IPS-18a (cell line): ENCODE data around the gene TLR2.

ENCODE experiments used
- H3K27ac ChIP-seq: one replicate; pipeline ENCODE4 v1.5.1; 2013; ENCODE audit warnings: low read length
- H3K27me3 ChIP-seq: one replicate; pipeline ENCODE4 v1.6.1; 2013; ENCODE audit warnings: mild to moderate bottlenecking, low read length; ENCODE audit not compliant: control insufficient read depth, insufficient read depth
- H3K36me3 ChIP-seq: one replicate; pipeline ENCODE4 v1.6.1; 2013; ENCODE audit warnings: low read depth, low read length; ENCODE audit not compliant: control insufficient read depth
- H3K4me1 ChIP-seq: one replicate; pipeline ENCODE4 v1.6.1; 2013; ENCODE audit warnings: low read depth, low read length; ENCODE audit not compliant: control insufficient read depth
- H3K4me3 ChIP-seq: one replicate; pipeline ENCODE4 v1.5.1; 2013; ENCODE audit warnings: low read length
- H3K9ac ChIP-seq: one replicate; pipeline ENCODE4 v1.6.1; 2013; ENCODE audit warnings: mild to moderate bottlenecking, low read length, moderate library complexity
- H3K9me3 ChIP-seq: one replicate; pipeline ENCODE4 v1.6.1; 2013; ENCODE audit warnings: low read depth, low read length; ENCODE audit not compliant: control insufficient read depth

The TLR2 gene

DNA sequence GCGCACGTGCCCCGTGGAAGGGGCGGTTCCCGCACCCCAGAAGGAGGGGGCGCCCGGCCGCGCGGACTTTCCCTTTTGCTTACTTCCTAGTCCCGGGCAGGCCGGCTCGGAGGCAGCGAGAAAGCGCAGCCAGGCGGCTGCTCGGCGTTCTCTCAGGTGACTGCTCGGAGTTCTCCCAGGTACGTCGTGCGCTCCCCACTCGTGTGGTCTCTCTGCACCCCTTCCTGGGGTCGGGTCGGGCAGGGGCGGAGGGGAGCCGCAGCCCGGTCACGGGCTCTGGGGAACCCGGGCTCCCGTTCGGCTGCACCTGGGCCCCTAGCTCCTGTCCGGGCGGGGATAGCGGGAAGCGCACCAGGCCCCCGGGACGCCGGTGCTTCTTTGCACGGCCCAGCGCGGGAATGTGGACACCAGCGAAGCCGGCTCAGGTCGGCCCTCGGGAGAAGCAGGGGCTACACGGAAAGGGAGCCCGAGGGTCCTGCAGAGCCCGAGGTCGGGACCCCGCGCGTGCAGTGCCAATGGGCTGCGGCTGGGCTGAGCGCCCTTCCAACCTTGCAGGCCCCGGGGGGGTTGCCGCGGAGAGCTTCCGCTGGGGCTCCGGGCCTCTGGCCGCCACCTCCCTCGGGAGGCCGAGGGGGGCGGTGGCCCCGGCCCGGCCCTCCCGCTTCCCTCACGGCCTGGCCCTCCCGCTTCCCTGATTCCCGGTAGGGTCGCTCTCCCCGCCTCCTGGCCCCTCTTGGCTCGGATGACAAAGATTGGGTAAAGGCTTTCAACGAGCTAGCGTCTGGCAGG is at the start of gene TLR2:
TSS of gene TLR2 (plus strand) at position 99 of the 789 bp plus-strand sequence. CDS start 18,628 bp downstream, outside the sequence.
- Histone ChIP-seq H3K9ac (no peak within 1 kb of the TSS), H3K9me3 (peaks cover 16% of the 10 kb centered on the region), H3K4me3 (peak within 1 kb of the TSS; percentile 66), H3K36me3 (no peaks in the 10 kb centered on the region), H3K27ac (no peak within 1 kb of the TSS), H3K27me3 (peaks cover 50% of the 10 kb centered on the region), H3K4me1 (no peaks in the 10 kb centered on the region)

GRCh38 chr4:153634738-153635353 is 49.2 kb upstream of the TLR2 start:
- Histone ChIP-seq H3K9me3 (no peaks in the 10 kb centered on the region), H3K27me3 (no peaks in the 10 kb centered on the region), H3K4me1 (no peaks in the 10 kb centered on the region), H3K4me3 (no peak overlapping the region), H3K36me3 (peaks cover 32% of the 10 kb centered on the region), H3K27ac (no peak overlapping the region), H3K9ac (no peak overlapping the region)

- H3K9ac ChIP-seq, result no peak overlapping the region
- H3K27me3 ChIP-seq, result no peaks in the 10 kb centered on the region
- H3K36me3 ChIP-seq, result peaks cover 25% of the 10 kb centered on the region
- no peaks in the 10 kb centered on the region for H3K9me3 ChIP-seq
- H3K27ac ChIP-seq, result no peak overlapping the region
- H3K4me3 ChIP-seq, result no peak overlapping the region
- H3K4me1 ChIP-seq, result no peaks in the 10 kb centered on the region
Measured at GRCh38 chr4:153635846-153636245, 48.2 kb upstream of the TLR2 start.

GRCh38 chr4:153637201-153637600 is 46.9 kb upstream of the TLR2 start:
- Histone ChIP-seq H3K36me3 (peaks cover 25% of the 10 kb centered on the region), H3K27ac (no peak overlapping the region), H3K4me1 (no peaks in the 10 kb centered on the region)

GRCh38 chr4:153638011-153638410 is 46.1 kb upstream of the TLR2 start:
- H3K9ac ChIP-seq, result no peak overlapping the region
- H3K4me1 ChIP-seq, result no peaks in the 10 kb centered on the region
- H3K36me3 ChIP-seq, result peaks cover 25% of the 10 kb centered on the region
- H3K4me3 ChIP-seq, result no peak overlapping the region
- no peaks in the 10 kb centered on the region for H3K9me3 ChIP-seq
- no peak overlapping the region for H3K27ac ChIP-seq
- no peaks in the 10 kb centered on the region for H3K27me3 ChIP-seq

More at GRCh38 chr4:153637201-153637600, 46.9 kb upstream of the TLR2 start:
- no peaks in the 10 kb centered on the region for H3K9me3 ChIP-seq
- no peak overlapping the region for H3K4me3 ChIP-seq
- no peaks in the 10 kb centered on the region for H3K27me3 ChIP-seq
- H3K9ac ChIP-seq, result no peak overlapping the region

GRCh38 chr4:153638999-153639398 is 45.1 kb upstream of the TLR2 start:
- peaks cover 24% of the 10 kb centered on the region for H3K36me3 ChIP-seq
- H3K9me3 ChIP-seq, result no peaks in the 10 kb centered on the region
- H3K27ac ChIP-seq, result no peak overlapping the region
- no peak overlapping the region for H3K9ac ChIP-seq
- H3K27me3 ChIP-seq, result no peaks in the 10 kb centered on the region
- H3K4me1 ChIP-seq, result no peaks in the 10 kb centered on the region
- no peak overlapping the region for H3K4me3 ChIP-seq

DNA sequence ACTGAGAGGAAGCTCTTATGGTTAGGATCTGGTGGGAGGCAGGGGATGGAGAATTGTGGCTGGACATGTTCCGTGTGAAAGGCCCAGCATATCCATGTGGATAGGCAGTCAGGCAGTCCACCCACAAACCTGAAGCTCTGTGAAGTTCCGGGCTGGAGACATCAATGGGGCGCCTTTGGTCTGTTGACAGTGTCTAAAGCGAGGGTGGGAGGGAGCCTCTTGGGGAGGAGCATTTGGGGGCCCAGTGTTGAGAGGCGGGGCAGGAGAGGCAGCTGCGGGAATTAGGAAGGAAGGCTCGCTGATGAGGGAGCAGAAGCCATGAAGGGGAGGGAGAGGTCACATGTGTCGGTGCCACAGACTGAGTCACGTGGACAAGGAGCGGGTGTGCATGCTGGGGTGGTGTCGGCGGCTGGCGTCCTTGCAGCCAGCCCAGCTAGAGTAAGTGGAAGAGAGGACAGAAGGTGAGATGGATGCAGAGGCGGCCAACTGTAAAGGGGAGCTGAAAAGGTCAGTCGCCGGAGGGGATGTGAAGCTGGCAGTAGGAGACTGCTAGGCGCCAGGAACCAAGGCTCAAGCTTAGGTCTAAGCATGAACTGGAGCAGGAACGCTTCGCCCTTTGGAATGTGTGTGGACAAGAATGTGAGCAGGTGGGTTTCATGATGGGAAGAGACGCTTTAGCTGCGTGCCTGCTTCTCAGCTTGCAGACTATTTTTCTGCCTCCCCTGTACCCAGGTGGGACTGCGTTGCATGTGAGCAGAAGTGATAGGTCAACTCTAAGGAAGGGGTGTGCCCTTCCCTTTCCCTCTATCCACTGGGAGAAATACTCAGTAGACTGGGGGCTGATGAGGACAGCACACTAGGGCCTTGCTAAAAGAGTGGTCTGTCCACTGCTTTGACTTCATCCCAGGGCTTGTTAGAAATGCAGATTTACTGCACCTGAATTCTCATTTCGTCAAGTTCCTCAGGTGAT is 44.0 kb upstream of the TLR2 start:
- Histone ChIP-seq H3K4me3 (no peak overlapping the region), H3K9me3 (no peaks in the 10 kb centered on the region), H3K4me1 (no peaks in the 10 kb centered on the region), H3K27ac (no peak overlapping the region), H3K9ac (no peak overlapping the region), H3K36me3 (peaks cover 16% of the 10 kb centered on the region), H3K27me3 (no peaks in the 10 kb centered on the region)

GRCh38 chr4:153641532-153641931 is 42.5 kb upstream of the TLR2 start:
- no peak overlapping the region for H3K9ac ChIP-seq
- no peak overlapping the region for H3K27ac ChIP-seq
- no peak overlapping the region for H3K4me3 ChIP-seq
- peaks cover 3% of the 10 kb centered on the region for H3K36me3 ChIP-seq
- no peaks in the 10 kb centered on the region for H3K27me3 ChIP-seq
- no peaks in the 10 kb centered on the region for H3K9me3 ChIP-seq
- H3K4me1 ChIP-seq, result no peaks in the 10 kb centered on the region

GRCh38 chr4:153643406-153644383 is 40.4 kb upstream of the TLR2 start:
- Histone ChIP-seq H3K9ac (no peak overlapping the region), H3K9me3 (no peaks in the 10 kb centered on the region), H3K4me1 (no peaks in the 10 kb centered on the region), H3K4me3 (no peak overlapping the region), H3K27me3 (no peaks in the 10 kb centered on the region), H3K27ac (no peak overlapping the region), H3K36me3 (no peaks in the 10 kb centered on the region)

DNA sequence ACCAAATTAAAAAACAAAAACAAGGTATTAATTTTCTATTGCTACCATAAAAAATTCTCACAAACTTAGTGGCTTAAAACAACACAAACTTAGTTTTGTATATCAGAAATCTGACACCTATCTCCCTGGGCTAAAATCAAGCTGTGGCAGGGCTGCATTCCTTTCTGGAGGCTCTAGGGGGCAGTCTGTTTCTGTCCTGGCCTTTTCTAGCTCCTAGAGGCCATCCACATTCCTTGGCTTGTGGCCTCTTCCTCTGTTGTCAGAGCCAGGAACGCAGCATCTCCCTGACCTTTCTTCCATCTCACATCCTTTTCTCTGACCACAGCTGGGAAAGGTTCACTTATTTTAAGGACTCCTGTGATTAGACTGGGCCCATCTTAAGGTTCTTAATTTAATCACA is 38.9 kb upstream of the TLR2 start:
- H3K4me1 ChIP-seq, result no peaks in the 10 kb centered on the region
- no peaks in the 10 kb centered on the region for H3K9me3 ChIP-seq

More for the DNA sequence above, 38.9 kb upstream of the TLR2 start:
- Histone ChIP-seq H3K9ac (no peak overlapping the region), H3K27me3 (no peaks in the 10 kb centered on the region), H3K27ac (no peak overlapping the region), H3K36me3 (no peaks in the 10 kb centered on the region), H3K4me3 (no peak overlapping the region)
